HG03432 (cell line): ENCODE results near the gene AP1S3.
A peak's percentile ranks its signal among the peaks of the same experiment; 100 is the strongest.
"Not testable (repeated sequence)": the region's sequence is repeated elsewhere in the genome, so short reads cannot be mapped to it uniquely, and the experiment has no call there.

Experiments used
- ATAC-seq: cut with Tn5 transposase; IDR thresholded peaks from one replicate; pipeline ENCODE4 v1.9.1; 2021; ENCODE audit warnings: mild to moderate bottlenecking, moderate library complexity; ENCODE audit not compliant: unreplicated experiment

AP1S3 gene

GRCh38 chr2:223854741-223855140 is 17.4 kb upstream of the AP1S3 start:
- peak; percentile 63 for ATAC-seq

GRCh38 chr2:223853425-223853837 is 16.0 kb upstream of the AP1S3 start:
- no peak for ATAC-seq

DNA sequence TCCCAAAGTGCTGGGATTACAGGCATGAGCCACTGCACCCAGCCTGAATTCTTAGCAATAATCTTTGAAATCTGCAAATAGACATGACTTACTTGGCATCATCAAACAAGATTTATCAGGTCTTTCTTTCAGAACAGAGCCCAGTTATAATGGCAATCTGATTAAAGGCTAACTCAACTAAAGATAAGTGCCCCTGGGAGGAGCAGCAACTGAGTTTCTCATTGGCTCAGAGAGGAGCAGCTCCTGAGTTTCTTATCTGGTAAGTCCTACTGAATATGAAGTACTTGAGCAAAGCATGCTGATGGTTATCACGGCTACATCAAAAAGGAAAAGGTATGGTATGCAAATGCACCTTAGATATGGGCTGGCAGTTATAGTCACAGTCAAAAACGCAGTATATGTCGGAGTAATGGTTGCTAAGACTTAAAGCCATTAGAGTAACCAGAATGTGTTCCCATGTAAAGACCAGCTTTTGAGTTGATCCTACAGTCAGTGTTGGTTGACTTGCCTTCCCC is 15.0 kb upstream of the AP1S3 start:
- ATAC-seq, result no peak

- no peak for ATAC-seq
These were observed 10.0 kb upstream of the AP1S3 start for GRCh38 chr2:223847410-223847809.

- ATAC-seq, result no peak
These were observed 9.1 kb upstream of the AP1S3 start for GRCh38 chr2:223846515-223846914.

DNA sequence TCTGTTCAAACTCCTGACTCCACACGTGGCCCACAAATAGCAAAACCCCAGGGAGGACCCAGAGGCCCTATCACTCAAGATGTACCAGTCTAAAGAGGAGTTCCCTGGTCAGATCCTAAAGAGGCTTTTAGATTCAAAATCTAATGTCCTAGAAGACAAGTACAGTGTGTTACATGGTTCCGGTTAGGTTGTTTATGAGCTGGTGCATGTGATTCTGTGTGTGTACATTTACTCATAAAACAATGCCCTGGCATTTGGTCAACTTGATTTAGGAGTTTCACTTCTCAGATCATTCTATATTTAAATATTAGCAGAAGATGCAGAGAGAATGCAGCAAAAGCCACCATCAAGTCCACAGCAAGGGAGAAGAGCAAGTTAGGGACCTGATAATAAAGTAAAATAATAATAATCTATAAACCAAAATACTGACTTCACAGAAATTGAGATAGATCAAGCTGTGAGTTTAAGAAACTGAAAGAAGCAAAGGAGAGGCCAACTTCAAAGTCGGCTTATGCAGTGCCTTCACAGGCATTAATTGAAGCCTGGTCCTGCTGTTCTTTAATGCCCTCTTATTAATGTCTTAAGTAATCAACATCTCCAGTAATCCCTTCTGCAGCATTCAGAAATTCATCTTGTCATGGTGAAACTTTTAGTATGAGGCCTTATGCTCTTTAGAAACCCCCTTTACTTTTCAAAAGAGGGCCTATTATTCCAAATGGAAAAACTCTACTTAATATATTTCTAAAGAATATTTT is 4.2 kb upstream of the AP1S3 start:
- no peak for ATAC-seq

- peak; percentile 52 for ATAC-seq
These were observed 1.5 kb downstream of the AP1S3 start for GRCh38 chr2:223835701-223836532.

- ATAC-seq, result no peak
These were observed 3.0 kb downstream of the AP1S3 start for GRCh38 chr2:223834431-223834830.

DNA sequence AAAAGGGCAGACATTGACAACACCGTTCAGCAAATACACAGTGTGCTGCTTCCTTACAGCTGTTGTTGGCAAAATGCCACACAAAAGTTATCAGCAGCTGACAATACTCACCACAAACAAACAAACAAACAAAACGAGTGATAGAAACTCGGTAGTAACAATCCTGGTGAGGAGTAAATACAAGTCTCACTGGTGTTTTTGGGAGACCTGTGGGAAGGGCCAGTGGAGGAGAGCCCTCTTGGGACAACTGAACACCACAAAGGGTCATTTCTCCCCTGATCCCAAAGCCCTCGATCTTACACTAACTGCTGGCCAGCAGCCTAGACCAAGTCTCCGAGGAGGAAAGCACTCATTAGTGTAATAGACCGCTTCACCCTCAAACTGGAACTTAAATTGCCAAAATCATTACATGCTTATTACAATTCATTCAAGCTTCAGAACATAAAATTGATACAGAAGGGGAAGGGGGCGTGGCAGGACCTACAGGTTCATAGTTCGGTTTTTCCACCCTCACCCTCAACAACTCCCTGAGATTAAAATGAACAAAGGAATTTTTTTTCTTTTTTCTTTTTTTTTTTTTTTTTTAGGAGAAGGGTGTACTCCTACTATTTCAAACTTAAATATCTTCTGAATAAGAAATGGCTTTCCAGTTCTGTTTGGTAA is 5.0 kb downstream of the AP1S3 start:
- no peak for ATAC-seq

DNA sequence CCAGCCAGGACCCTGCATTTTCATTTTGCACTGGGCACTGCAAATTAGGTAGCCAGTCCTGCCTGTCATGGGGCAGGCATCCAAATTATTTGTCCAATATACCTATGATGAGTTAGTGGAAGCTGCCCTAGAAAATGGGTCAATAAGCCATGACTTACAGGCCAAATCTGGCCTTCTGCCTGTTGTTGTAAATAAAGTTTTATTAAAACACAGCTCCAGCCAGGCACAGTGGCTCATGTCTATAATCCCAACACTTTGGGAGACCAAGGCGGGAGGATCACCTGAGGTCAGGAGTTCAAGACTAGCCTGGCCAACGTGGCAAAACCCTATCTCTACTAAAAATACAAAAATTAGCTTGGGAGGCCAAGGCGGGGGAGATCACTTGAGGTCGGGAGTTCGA is 8.3 kb downstream of the AP1S3 start:
- no peak for ATAC-seq

DNA sequence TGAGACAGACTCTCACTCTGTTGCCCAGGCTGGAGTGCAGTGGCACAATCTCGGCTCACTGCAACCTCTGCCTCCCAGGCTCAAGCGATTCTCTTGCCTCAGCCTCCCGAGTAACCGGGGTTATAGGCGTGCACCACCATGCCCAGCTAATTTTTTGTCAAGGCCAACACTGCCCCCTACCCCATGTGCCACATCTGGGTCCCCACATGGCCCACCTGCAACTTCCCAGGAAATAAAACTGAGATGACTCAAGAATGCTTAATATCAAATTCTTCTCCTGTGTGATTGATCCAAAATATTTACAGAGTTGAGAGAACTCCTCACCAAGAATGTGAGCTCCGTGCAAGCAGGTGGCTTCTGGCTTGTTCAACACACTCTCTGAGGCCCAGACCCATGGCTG is 9.1 kb downstream of the AP1S3 start:
- no peak for ATAC-seq

- ATAC-seq, result no peak
These were observed 10.4 kb downstream of the AP1S3 start for GRCh38 chr2:223826995-223827394.

DNA sequence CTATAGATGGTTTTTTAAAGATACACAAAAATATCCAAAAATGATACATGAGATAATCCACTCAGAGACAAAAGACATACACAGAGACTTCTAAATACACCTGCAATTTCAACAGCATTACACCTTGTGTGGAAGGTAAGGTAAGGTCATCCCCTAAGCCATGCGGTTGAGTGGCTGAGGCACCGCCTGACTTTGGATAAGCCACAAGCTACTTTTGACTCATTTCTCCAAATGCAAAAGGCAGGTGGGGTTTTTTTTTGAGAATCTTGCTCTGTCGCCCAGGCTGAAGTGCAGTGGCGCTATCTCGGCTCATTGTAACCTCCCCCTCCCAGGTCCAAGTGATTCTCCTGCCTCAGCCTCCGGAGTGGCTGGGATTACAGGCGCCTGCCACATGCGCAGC is 13.1 kb downstream of the AP1S3 start:
- no peak for ATAC-seq

GRCh38 chr2:223822818-223823217 is 14.6 kb downstream of the AP1S3 start:
- ATAC-seq, result no peak

DNA sequence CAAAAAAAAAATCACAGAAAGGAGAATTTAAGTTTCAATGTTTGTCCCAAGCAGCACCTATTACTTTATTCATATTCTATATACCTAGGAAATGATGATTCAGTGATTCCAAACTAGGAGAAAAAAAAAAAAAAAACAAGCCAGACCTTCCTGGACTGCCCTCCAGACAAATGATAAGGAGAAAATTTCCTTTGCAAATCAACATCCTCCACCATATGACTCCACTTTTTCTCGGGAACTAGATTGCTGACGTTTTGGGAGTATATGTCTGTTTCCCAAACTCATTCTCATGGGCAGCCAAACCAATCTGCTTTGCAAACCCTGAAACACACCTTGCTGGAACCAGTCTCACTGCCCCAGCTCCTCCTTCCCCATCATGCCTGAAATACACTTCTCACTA is 16.8 kb downstream of the AP1S3 start:
- no peak for ATAC-seq

DNA sequence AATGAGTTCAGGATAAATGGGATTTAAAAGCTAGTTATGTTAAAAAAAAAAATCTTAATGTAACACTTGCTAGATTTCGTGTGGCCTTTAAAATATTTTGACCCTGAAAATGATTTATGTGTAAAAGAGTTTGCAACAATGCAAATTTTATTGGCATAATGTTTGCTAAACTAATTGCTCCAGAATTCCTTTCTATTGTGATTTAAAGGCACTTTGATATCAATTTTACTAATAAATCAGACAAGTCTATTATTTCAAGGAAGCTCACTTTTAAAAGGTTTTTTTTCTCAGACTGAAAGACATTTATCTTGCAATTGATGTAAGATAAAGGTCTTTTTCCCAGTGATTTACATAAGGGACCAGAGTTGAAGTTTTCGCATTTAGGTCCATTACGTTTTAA is 17.5 kb downstream of the AP1S3 start:
- no peak for ATAC-seq

GRCh38 chr2:223815884-223816570 is 21.4 kb downstream of the AP1S3 start:
- ATAC-seq, result no peak

DNA sequence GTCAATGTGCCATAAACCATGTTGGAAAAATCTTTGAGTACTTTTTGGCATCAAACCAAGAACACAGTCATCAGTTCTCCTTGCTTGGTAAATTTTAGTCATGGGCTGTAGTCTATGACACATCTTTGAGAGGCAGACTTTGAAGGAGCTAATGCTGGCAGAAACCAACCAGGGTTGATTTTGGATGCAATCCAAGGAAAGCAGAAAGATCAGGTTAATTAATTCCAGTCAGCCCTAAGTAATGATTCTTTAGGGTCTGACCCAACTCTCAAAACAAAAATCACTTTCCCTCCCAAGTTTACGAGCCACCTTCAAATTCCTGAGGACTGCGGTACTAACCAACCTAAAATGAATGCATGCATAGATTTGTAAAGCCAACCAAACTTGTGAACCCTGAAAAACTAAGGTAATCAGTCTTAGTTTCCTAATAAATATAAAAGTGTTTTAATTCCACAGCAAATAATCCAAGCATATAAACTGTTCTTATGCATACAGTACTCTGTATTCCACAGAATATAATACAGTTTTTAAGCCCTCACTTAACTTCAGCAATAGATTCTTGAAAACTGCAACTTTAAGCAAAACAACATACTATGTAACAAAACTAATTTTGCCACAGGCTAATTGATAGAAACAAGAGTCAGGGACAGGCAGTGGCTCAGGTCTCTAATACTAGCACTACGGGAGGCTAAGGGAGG is 22.0 kb downstream of the AP1S3 start:
- no peak for ATAC-seq

GRCh38 chr2:223814764-223815163 is 22.6 kb downstream of the AP1S3 start:
- not testable (repeated sequence) for ATAC-seq

GRCh38 chr2:223813329-223813728 is 24.1 kb downstream of the AP1S3 start:
- ATAC-seq, result no peak
